ENCODE results near the gene CCL1. TPM values are rescaled to one million over a fixed set of nuclear protein-coding genes. Genes with fewer than 3 reads are reported as not detected.
"Not testable (repeated sequence)": the region's sequence is repeated elsewhere in the genome, so short reads cannot be mapped to it uniquely, and the experiment has no call there.

CCL1 gene
- polyA plus RNA-seq, 1 of the 3 experiments (the other 2 are of a cell fraction), result not detected

DNA sequence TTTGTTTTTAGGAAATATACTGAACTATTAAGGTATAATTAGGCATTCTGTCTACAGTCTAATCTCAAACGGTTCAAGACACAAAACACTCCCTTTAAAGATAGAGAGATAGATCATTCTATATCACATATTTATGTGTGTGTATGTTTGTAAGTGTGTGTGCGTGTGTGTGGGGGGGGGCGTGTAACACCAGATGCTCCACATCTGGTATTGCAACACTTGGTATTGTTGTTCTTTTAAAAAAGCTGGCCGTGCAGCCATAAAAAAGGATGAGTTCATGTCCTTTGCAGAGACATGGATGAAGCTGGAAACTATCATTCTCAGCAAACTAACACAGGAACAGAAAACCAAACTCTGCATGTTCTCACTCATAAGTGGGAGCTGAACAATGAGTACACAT, 35.5 kb downstream of the CCL1 start:
- H3K9ac ChIP-seq; H3K36me3 ChIP-seq (replicated peaks in 1 of 2; ENCODE audit: control insufficient read depth in 1 of 2, insufficient read depth in 2 of 2, low read length in 1 of 2); H3F3A ChIP-seq (replicated peaks; ENCODE audit: insufficient read depth); H3K9me3 ChIP-seq; H4K20me1 ChIP-seq (ENCODE audit: insufficient read depth); H3K79me2 ChIP-seq (ENCODE audit: insufficient read depth); H3K4me2 ChIP-seq; H3K27ac ChIP-seq (ENCODE audit: low read depth in 2 of 2, low read length in 1 of 2); POLR2A ChIA-PET; H3K4me1 ChIP-seq (ENCODE audit: control insufficient read depth in 1 of 2, insufficient read depth in 2 of 2, low read depth in 1 of 2, low read length in 1 of 2); DNase-seq; H3K27me3 ChIP-seq (ENCODE audit: insufficient read depth); H3K9me2 ChIP-seq; H2AFZ ChIP-seq (ENCODE audit: low read depth); H3K4me3 ChIP-seq (ENCODE audit: low read depth in 2 of 2, low read length in 1 of 2): not testable (repeated sequence)
- CTCF ChIA-PET, result interaction anchor here (0.7 to 6.5 kb wide), 5 partner anchors 22 to 156 kb away, joined by 3 to 45 read pairs (median 3); partner anchors contain the start of gene CCL11
- WGBS (ENCODE audit: low lambda C conversion rate), result 15% methylated on average over 4 of the region's 4 CpGs

- Histone ChIP-seq H3K36me3 (replicated peaks in 1 of 2; ENCODE audit: control insufficient read depth in 1 of 2, insufficient read depth in 2 of 2, low read length in 1 of 2) (no peaks in the 10 kb centered on the region), H3K27me3 (ENCODE audit: insufficient read depth) (no peaks in the 10 kb centered on the region), H2AFZ (ENCODE audit: low read depth) (no peak overlapping the region), H3K4me3 (ENCODE audit: low read depth in 2 of 2, low read length in 1 of 2) (no peak overlapping the region), H3K79me2 (ENCODE audit: insufficient read depth) (no peaks in the 10 kb centered on the region), H3K4me2 (no peak overlapping the region), H3K9me2 (no peaks in the 10 kb centered on the region), H3K9me3 (no peaks in the 10 kb centered on the region), H3K27ac (ENCODE audit: low read depth in 2 of 2, low read length in 1 of 2) (no peak overlapping the region), H4K20me1 (ENCODE audit: insufficient read depth) (no peaks in the 10 kb centered on the region), H3K4me1 (ENCODE audit: control insufficient read depth in 1 of 2, insufficient read depth in 2 of 2, low read depth in 1 of 2, low read length in 1 of 2) (no peaks in the 10 kb centered on the region), H3F3A (replicated peaks; ENCODE audit: insufficient read depth) (no peaks in the 10 kb centered on the region), H3K9ac (no peak overlapping the region)
- ChIA-PET POLR2A (no interaction called here), CTCF (interaction anchor here (1.2 to 3.0 kb wide), 4 partner anchors 9 to 121 kb away, joined by 3 to 20 read pairs (median 5); no protein-coding TSS in a partner anchor)
- TF ChIP-seq CHD2 (IDR thresholded peaks at IDR 0.05; ENCODE audit: low read length, partially characterized antibody) (no peak), USF2 (IDR thresholded peaks at IDR 0.05; ENCODE audit: borderline replicate concordance, low read depth, low read length) (no peak), GABPA (IDR thresholded peaks at IDR 0.05; ENCODE audit: low read depth) (no peak), RCOR1 (IDR thresholded peaks at IDR 0.05; ENCODE audit: low read length) (no peak)
- TF ChIP-seq, protein P1, sequence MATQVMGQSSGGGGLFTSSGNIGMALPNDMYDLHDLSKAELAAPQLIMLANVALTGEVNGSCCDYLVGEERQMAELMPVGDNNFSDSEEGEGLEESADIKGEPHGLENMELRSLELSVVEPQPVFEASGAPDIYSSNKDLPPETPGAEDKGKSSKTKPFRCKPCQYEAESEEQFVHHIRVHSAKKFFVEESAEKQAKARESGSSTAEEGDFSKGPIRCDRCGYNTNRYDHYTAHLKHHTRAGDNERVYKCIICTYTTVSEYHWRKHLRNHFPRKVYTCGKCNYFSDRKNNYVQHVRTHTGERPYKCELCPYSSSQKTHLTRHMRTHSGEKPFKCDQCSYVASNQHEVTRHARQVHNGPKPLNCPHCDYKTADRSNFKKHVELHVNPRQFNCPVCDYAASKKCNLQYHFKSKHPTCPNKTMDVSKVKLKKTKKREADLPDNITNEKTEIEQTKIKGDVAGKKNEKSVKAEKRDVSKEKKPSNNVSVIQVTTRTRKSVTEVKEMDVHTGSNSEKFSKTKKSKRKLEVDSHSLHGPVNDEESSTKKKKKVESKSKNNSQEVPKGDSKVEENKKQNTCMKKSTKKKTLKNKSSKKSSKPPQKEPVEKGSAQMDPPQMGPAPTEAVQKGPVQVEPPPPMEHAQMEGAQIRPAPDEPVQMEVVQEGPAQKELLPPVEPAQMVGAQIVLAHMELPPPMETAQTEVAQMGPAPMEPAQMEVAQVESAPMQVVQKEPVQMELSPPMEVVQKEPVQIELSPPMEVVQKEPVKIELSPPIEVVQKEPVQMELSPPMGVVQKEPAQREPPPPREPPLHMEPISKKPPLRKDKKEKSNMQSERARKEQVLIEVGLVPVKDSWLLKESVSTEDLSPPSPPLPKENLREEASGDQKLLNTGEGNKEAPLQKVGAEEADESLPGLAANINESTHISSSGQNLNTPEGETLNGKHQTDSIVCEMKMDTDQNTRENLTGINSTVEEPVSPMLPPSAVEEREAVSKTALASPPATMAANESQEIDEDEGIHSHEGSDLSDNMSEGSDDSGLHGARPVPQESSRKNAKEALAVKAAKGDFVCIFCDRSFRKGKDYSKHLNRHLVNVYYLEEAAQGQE (IDR thresholded peaks at IDR 0.05; ENCODE audit: low read depth, low read length), result no peak
- no peak for DNase-seq
Observed at GRCh38 chr17:34321964-34322363, 41.1 kb downstream of the CCL1 start.

GRCh38 chr17:34319039-34319483, 44.0 kb downstream of the CCL1 start, which contains the start of gene CCL8:
TSS of gene CCL8 (plus strand) at chr17:34319435. CDS start at chr17:34319502, 67 bp downstream.
- no peak within 1 kb of the TSS for H3K27ac ChIP-seq (ENCODE audit: low read depth in 2 of 2, low read length in 1 of 2)
- ChIA-PET POLR2A (no interaction called here), CTCF (interaction anchor here (1.0 to 1.6 kb wide), 2 partner anchors 19 to 42 kb away, joined by 3 to 8 read pairs; no protein-coding TSS in a partner anchor)
- H3K4me1 ChIP-seq (ENCODE audit: control insufficient read depth in 1 of 2, insufficient read depth in 2 of 2, low read depth in 1 of 2, low read length in 1 of 2), result no peaks in the 10 kb centered on the region
- no peaks in the 10 kb centered on the region for H4K20me1 ChIP-seq (ENCODE audit: insufficient read depth)
- no peak within 1 kb of the TSS for H3K4me3 ChIP-seq (ENCODE audit: low read depth in 2 of 2, low read length in 1 of 2)
- no peaks in the 10 kb centered on the region for H3K27me3 ChIP-seq (ENCODE audit: insufficient read depth)
- no peak within 1 kb of the TSS for H2AFZ ChIP-seq (ENCODE audit: low read depth)
- DNase-seq, result no peak
- H3K9me3 ChIP-seq, result no peaks in the 10 kb centered on the region
- H3F3A ChIP-seq (replicated peaks; ENCODE audit: insufficient read depth), result no peaks in the 10 kb centered on the region
- no peak within 1 kb of the TSS for H3K4me2 ChIP-seq
- H3K36me3 ChIP-seq (replicated peaks in 1 of 2; ENCODE audit: control insufficient read depth in 1 of 2, insufficient read depth in 2 of 2, low read length in 1 of 2), result no peaks in the 10 kb centered on the region
- H3K9me2 ChIP-seq, result no peaks in the 10 kb centered on the region
- no peaks in the 10 kb centered on the region for H3K79me2 ChIP-seq (ENCODE audit: insufficient read depth)
- H3K9ac ChIP-seq, result no peak within 1 kb of the TSS
- WGBS (ENCODE audit: low lambda C conversion rate), result 22% methylated on average over 2 of the region's 2 CpGs
- TF ChIP-seq POLR2AphosphoS5 (IDR thresholded peaks at IDR 0.05; ENCODE audit: low read depth, low read length), result no peak
- TF ChIP-seq TCF12 (IDR thresholded peaks at IDR 0.05), result no peak
- TF ChIP-seq, protein P1 (IDR thresholded peaks at IDR 0.05; ENCODE audit: low read depth, low read length), result no peak
- TF ChIP-seq JUND (IDR thresholded peaks at IDR 0.05), result no peak
- no peak for TF ChIP-seq SMC3 (IDR thresholded peaks at IDR 0.05; ENCODE audit: low read depth, low read length)
- TF ChIP-seq FOXM1 (IDR thresholded peaks at IDR 0.05; ENCODE audit: low read depth), result no peak
- TF ChIP-seq PBX3 (IDR thresholded peaks at IDR 0.05), result no peak
- TF ChIP-seq FOSL2 (IDR thresholded peaks at IDR 0.05; ENCODE audit: borderline replicate concordance, low read depth), result no peak
- no peak for TF ChIP-seq RFX5 (IDR thresholded peaks at IDR 0.05; ENCODE audit: low read length)

Data from SK-N-SH (cell line).